CD4-positive, alpha-beta T cell treated with Interleukin-1 beta for 1 hour (primary cell): ENCODE measurements around the gene CEP72.
"Not testable (repeated sequence)": the region's sequence is repeated elsewhere in the genome, so short reads cannot be mapped to it uniquely, and the experiment has no call there.

Experiments used
- DNase-seq, 2 donors: peaks; one replicate each; pipeline ENCODE4 v3.0.0-alpha.2; 2020 to 2022

Gene CEP72

GRCh38 chr5:581941-582340 is 30.2 kb upstream of the CEP72 start:
- no peak for DNase-seq

DNA sequence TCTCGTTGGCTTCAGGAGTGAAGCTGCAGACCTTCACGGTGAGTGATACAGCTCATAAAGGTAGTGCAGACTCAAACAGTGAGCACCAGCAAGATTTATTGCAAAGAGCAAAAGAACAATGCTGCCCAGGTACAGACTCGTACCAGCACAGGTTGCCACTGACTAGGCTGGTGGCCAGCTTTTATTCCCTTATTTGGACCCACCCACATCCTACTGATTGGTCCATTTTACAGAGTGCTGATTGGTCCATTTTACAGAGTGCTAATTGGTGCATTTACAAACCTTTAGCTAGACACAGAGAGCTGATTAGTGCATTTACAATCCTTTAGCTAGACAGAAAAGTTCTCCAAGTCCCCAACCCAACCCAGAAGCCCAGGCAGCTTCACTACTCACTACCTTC is 29.7 kb upstream of the CEP72 start:
- not testable (repeated sequence) for DNase-seq

DNA sequence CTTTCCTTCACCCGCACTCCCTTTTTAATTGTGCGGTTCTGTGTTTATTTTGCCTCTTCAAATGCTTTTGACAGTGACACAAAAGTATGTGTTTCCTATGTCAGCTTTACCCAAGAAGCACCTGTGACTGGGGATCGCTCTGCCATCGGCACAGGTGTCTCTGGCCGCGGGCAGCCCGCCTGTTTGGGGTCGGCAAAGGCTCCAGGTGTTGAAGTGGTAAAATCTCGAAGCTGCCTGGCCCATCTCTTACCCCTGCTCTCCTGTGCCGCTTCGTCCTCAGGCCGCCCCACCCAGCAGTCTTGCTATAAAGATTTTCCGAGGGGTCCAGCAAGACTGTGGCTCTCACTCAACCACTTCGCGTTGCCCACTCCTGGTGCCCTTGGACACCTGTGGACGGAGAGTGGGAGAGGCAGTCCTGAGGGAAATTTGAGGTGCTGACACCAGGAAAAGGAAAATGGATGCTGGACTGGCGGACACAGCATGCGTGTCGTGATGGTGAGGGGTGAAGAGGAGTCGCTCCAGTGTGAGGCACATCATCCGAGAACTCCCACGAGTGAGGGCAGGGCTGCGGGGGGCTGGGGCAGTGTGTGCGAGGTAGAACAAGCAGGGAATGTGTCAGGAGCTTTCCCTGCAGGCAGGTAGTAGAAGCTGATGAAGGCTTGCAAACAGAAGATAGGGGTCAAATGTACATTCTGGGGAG is 29.1 kb upstream of the CEP72 start:
- DNase-seq = no peak

DNA sequence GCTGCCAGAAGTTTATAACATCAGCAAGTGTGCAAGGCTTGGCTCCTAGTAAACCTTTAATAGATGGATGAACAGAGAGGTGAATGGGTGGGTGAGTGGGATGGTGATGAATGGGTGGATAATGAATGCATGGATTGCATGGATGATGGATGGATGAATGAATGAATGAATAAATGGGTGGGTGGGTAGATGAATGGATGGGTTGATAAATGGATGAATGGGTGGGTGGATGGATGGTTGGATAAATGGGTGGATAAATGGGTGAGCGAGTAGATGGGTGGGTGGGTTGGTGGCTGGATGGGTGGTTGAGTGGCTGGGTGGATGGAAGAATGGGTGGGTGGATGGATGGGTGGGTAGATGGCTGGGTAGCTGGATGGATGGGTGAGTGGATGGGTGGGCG is 28.5 kb upstream of the CEP72 start:
- DNase-seq = no peak

DNA sequence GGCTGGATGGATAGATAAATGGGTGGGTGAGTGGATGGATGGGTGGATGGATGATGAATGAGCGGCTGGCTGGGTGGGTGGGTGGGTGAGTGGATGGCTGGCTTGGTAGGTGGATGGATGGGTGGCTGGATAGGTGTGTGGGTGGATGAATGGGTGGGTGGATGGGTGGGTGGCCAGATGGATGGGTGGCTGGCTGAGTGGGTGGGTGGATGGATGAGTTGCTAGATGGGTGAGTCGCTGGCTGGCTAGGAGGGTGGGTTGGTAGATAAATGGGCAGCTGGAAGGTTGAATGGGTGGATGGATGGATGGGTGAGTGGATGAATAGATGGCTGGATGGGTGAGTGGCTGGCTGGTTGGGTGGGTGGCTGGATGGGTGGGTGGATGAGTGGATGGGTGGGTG is 27.9 kb upstream of the CEP72 start:
- DNase-seq = no peak

- no peak for DNase-seq
These were observed 27.3 kb upstream of the CEP72 start for GRCh38 chr5:584846-585245.

- DNase-seq = no peak
These were observed 26.6 kb upstream of the CEP72 start for GRCh38 chr5:585556-585955.

DNA sequence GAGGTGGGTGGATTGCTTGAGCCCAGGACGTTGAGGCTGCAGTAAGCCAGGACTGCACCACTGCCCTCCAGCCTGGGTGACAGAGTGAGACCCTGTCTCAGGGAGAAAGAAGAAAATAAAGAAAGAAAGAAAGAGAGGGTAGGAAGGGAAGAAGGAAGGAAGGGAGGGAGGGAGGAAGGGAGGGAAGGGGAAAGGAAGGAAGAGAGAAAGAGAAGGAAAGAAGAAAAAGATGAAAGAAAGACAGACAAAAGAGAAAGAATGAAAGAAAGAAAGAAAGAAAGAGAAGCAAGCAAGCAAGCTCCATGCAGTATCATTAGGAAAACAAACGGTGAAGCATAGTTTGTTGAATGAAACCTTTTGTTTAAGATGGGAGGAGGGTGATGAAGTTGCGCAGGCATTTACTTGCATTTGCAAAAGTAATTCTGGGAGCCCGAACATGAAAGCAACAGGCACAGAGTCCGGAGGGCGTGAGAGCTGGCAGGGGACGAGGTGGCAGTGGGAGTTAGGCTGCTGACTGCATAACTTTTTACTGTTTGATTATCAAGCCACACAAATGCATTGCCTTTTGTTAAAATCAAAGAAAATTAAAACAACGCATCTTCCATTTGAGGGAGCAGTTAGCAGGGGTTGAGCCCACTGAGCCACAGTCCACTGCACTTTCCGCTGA is 26.0 kb upstream of the CEP72 start:
- DNase-seq = no peak

GRCh38 chr5:586751-587285 is 25.3 kb upstream of the CEP72 start:
- no peak for DNase-seq

DNA sequence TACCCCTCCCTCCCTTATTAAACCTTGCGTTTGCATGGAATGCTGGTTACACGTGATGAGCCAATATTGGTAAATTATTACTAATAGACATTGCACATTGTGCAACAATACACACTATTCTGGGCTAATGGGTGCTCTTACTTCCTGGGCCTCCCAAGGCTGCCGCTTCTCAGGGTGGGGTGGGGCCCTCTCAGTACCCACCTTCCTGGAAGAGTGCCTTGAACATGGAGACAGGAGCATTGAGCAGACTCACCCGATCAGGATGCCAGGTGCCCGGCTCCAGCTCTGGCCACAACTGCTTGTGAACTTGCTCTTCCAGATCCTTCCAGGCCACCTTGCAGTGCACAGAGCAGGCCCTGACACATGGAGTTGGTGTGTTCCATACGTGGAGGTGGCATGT is 24.7 kb upstream of the CEP72 start:
- no peak for DNase-seq

- DNase-seq = no peak
These were observed 23.6 kb upstream of the CEP72 start for GRCh38 chr5:588406-588995.

GRCh38 chr5:589173-589572 is 23.0 kb upstream of the CEP72 start:
- no peak for DNase-seq

DNA sequence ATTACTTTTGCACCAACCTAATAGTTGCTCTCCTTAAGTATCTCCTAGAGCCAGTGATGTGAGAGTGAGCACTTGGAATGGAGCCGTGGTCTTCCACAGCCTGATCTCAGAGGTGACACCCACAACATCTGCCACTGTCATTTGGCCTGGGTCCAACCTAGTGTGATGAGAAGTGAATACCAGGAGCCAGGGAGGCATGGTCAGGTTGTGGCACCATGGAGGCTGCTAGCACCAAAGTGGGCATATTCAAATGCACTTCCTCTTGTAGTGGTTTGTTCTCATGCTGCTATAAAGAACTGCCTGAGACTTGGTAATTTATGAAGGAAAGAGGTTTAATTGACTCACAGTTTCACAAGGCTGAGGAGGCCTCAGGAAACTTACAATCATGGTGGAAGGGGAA is 22.6 kb upstream of the CEP72 start:
- no peak for DNase-seq

DNA sequence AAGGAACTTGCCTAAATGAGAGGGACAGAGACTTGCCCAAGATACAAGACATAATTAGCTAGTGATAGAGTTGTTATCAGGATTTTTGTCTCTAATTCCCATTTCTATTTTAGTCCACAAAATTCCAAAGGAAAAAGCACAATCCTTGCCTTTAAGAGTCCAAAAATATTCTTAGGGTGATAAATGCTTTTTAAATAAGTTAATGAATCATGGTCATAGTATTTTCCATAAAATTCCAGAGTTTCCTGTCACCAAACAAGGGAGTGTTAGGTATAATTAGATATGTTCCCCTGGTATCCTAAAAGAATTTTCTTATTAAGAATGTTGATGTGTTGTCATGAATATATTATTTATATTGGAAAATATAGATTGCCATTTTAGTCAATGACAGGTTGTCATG is 21.8 kb upstream of the CEP72 start:
- no peak for DNase-seq

DNA sequence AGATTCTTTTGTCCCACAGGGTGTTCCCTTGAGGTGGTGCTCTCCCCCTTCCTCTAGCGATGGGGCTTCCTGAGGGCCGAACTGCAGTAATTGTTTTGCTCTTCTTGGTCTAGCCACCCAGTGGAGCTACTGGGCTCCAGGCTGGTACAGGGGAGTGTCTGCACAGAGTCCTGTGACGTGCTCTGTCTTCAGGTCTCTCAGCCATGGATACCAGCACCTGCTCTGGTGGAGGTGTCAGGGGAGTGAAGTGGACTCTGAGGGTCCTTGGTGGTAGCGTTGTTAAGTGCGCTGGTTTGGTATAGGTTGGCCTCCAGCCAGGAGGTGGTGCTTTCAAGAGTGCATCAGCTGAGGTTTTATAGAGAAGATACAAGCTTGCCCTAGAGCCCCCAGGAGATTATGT is 20.4 kb upstream of the CEP72 start:
- DNase-seq = no peak

GRCh38 chr5:592158-592557 is 20.0 kb upstream of the CEP72 start:
- no peak for DNase-seq

DNA sequence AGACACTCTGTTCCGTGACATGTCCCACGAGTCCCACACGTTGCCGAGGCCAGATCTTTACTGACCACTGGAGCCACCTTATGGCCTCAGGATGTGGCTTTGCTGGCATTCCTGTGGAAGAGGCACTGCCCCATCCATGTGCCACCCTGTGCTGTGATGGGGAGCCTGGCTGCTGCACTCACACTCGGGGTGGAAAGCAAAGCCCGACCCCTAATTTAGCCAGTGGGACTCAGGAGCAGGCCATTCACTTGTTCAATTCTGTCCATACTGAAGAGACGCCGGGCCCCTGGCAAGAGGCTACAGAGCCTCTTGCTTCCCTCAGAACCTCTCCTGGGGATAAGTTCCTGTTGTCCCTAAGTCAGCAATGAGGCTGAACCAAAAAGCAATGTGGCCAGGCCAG is 18.6 kb upstream of the CEP72 start:
- DNase-seq = no peak

DNA sequence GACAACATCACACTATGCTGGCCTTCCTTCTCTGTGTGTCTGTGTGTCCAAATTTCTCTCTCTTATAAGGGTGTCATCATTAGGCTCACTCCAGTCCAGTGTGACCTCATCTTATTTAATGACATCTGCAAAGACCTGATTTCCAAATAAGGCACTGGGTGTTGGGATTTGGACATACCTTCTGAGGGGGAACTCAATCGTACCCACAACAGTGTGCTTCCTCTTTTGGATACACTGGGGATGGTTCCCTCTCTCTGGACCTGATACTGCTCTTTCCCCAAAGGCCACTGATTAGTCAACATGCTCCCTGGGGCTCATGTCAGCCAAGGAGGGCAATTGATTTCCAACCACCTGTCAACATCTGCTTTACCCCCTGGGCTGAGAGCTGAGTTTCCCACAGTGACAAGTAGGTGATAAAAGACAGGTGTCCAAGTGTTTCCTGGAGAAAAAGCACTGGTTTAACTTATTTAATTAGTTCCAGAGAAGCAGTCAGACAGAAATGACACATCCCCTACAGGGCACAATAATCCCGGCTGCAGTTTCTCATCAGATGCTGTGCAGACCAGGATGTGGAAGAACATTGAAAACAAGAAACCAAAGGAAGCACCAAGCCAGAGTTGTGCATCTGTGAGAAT is 17.8 kb upstream of the CEP72 start:
- no peak for DNase-seq

GRCh38 chr5:595285-595875 is 16.8 kb upstream of the CEP72 start:
- DNase-seq = no peak

DNA sequence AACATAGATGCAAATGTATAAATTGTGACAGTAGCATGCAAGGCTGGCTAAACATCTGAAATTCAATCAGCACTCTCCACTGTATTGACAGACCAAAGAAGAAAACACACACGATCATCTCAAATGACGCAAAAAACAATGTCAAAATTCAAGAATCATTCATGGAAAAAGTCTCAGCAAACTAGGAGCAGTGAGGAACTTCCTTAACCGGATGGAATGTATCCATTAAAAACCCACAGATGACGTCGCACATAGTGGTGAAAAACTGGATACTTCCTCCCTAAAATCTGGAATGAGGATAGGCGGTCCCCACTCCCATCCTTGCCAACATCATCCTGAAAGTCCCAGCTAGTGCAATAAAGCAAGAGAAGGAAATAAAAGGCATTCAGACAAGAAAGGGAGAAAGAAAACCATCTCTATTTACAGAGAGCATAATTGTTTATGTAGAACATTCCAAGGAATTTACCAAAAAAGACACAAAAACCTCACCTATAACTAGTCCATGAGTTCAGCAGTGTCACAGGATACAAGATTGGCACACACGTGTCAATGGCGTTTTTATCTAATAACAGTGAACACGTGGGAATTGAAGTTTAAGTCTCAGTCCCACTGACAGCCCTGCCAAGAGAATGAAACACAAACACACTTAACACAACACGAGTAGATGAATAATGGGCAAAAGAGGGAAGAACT is 14.1 kb upstream of the CEP72 start:
- no peak for DNase-seq

DNA sequence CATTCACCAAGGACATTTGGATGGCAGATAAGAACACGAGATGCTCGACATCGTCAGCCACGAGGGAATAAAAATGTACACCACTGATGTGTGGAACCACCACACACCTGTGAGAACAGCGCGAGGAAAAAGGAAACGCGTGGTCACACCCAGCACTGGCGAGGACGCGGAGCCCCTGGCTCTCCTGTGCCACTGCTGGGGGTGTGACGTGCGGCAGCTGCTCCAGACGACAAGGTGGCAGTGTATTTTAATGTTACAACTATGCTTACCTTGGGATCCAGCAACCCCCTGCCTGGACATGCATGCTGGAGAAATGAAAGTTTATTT is 13.6 kb upstream of the CEP72 start:
- DNase-seq = no peak

GRCh38 chr5:600886-601541 is 11.1 kb upstream of the CEP72 start:
- no peak for DNase-seq
